Measurements from ENCODE around the gene PCED1B. TPM values are rescaled to one million over a fixed set of nuclear protein-coding genes. Genes with fewer than 3 reads are reported as not detected.

Gene PCED1B
- polyA plus RNA-seq, 1 donor (not counting 4 experiments of a cell fraction or from before 2014, with no cell fraction given): 3.2 TPM

DNA sequence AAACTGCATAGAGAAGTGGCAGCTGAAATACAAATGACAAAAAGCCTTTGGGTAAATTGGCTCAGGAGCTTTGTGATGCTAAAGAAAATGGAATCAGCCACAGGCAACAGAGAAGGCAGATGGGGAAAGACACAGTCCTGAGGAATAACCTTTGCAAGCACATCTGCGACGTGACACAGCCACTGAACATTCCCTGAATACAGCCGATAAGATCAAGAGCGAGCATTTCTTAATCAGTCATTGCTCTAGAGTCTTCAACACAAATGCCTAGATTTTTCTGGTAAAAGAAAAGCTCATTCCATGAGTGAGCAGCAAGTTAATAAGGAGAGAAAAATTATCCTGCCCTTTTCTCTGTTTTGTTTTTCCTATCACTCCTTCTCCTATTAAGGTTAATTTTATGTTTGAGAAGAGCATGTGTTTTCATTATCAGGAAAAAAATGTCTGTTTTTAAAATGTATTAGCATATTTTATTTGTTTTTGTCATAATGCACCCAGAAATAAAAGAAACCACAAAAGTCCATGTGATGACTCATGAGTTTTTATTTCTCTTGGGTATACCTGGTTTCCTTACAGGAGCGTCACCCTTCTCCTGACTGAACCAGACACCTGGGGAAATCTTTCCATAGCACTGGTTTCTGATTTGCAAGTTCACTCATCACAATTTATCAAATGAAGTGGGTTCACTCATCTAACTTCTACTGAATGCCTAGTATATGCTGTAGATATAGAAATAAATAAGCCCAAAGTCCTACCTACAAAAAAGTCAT is 45.4 kb upstream of the PCED1B start:
- Histone ChIP-seq H3K27me3 (ENCODE audit: control insufficient read depth, extremely low read depth, insufficient read depth, low read length) (no peaks in the 10 kb centered on the region), H3K4me1 (ENCODE audit: control insufficient read depth, extremely low read depth, insufficient read depth, low read length) (peaks cover 22% of the 10 kb centered on the region), H3K27ac (ENCODE audit: control insufficient read depth, insufficient read depth, low read length) (peak overlapping the region; percentile 57), H3K9me3 (ENCODE audit: control insufficient read depth, low read depth, low read length) (no peaks in the 10 kb centered on the region), H3K9ac (ENCODE audit: control insufficient read depth, extremely low read depth, insufficient read depth, low read length) (peak overlapping the region; percentile 6), H3K4me3 (ENCODE audit: control insufficient read depth in 2 of 3, extremely low read depth in 1 of 3, insufficient read depth in 2 of 3, low read depth in 1 of 3, low read length in 3 of 3) (no peak overlapping the region), H3K36me3 (ENCODE audit: control insufficient read depth in 2 of 2, extremely low read depth in 1 of 2, insufficient read depth in 2 of 2, low read length in 2 of 2) (no peaks in the 10 kb centered on the region), H3K9me1 (ENCODE audit: control insufficient read depth, extremely low read depth, insufficient read depth, low read length) (no peaks in the 10 kb centered on the region), H3K79me2 (ENCODE audit: control insufficient read depth, insufficient read depth, low read length) (no peaks in the 10 kb centered on the region), H2AFZ (ENCODE audit: control insufficient read depth, low read length) (peak overlapping the region; percentile 15), H3K4me2 (ENCODE audit: control insufficient read depth, extremely low read depth, insufficient read depth, low read depth, low read length) (peak overlapping the region; percentile 42), H4K20me1 (ENCODE audit: control insufficient read depth, extremely low read depth, insufficient read depth, low read length) (no peaks in the 10 kb centered on the region)
- dilution Hi-C loops (cut with MboI; ENCODE audit: extremely low pct_ligation_motif_present, low sequenced_read_pairs): no loop called here
- FAIRE-seq (peak; percentile 68), DNase-seq (ENCODE audit: low read depth, low spot score) (no peak)
- TF ChIP-seq, protein P1, sequence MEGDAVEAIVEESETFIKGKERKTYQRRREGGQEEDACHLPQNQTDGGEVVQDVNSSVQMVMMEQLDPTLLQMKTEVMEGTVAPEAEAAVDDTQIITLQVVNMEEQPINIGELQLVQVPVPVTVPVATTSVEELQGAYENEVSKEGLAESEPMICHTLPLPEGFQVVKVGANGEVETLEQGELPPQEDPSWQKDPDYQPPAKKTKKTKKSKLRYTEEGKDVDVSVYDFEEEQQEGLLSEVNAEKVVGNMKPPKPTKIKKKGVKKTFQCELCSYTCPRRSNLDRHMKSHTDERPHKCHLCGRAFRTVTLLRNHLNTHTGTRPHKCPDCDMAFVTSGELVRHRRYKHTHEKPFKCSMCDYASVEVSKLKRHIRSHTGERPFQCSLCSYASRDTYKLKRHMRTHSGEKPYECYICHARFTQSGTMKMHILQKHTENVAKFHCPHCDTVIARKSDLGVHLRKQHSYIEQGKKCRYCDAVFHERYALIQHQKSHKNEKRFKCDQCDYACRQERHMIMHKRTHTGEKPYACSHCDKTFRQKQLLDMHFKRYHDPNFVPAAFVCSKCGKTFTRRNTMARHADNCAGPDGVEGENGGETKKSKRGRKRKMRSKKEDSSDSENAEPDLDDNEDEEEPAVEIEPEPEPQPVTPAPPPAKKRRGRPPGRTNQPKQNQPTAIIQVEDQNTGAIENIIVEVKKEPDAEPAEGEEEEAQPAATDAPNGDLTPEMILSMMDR (optimal IDR thresholded peaks at IDR 0.05 in 1 of 3, IDR thresholded peaks at IDR 0.05 in 1 of 3, conservative IDR thresholded peaks at IDR 0.05 in 1 of 3; ENCODE audit: extremely low read depth in 1 of 3, insufficient read depth in 2 of 3, low read length in 3 of 3): no peak
- no peak for TF ChIP-seq EZH2 (IDR thresholded peaks at IDR 0.05; ENCODE audit: low read length)

DNA sequence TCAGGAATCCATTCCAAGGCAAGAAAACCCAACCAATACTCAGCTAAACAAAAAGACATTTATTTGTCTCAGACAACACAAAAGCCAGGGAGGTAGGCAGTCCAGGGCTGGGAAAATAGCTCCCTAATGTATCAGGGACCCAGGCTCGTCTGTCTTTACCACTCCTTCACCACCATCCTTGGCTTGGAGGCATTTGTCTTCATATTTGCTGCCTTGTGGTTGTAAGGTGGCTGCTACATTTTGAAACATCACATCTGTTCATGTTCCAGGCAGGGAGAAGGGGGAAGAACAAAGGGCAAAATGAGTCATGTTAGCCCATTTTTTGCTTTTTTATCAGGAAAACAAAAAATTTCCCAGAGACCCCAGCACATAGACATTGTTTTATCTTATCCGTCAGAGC is 44.8 kb upstream of the PCED1B start:
- Histone ChIP-seq H2AFZ (ENCODE audit: control insufficient read depth, low read length) (no peak overlapping the region), H4K20me1 (ENCODE audit: control insufficient read depth, extremely low read depth, insufficient read depth, low read length) (no peaks in the 10 kb centered on the region), H3K36me3 (ENCODE audit: control insufficient read depth in 2 of 2, extremely low read depth in 1 of 2, insufficient read depth in 2 of 2, low read length in 2 of 2) (no peaks in the 10 kb centered on the region), H3K79me2 (ENCODE audit: control insufficient read depth, insufficient read depth, low read length) (no peaks in the 10 kb centered on the region), H3K4me1 (ENCODE audit: control insufficient read depth, extremely low read depth, insufficient read depth, low read length) (peaks cover 22% of the 10 kb centered on the region), H3K27ac (ENCODE audit: control insufficient read depth, insufficient read depth, low read length) (peak overlapping the region; percentile 36), H3K9ac (ENCODE audit: control insufficient read depth, extremely low read depth, insufficient read depth, low read length) (no peak overlapping the region), H3K9me1 (ENCODE audit: control insufficient read depth, extremely low read depth, insufficient read depth, low read length) (no peaks in the 10 kb centered on the region), H3K4me2 (ENCODE audit: control insufficient read depth, extremely low read depth, insufficient read depth, low read depth, low read length) (peak overlapping the region; percentile 25), H3K9me3 (ENCODE audit: control insufficient read depth, low read depth, low read length) (no peaks in the 10 kb centered on the region), H3K4me3 (ENCODE audit: control insufficient read depth in 2 of 3, extremely low read depth in 1 of 3, insufficient read depth in 2 of 3, low read depth in 1 of 3, low read length in 3 of 3) (no peak overlapping the region), H3K27me3 (ENCODE audit: control insufficient read depth, extremely low read depth, insufficient read depth, low read length) (no peaks in the 10 kb centered on the region)
- dilution Hi-C loops (cut with MboI; ENCODE audit: extremely low pct_ligation_motif_present, low sequenced_read_pairs): no loop called here
- DNase-seq (ENCODE audit: low read depth, low spot score) (no peak), FAIRE-seq (peak; percentile 5)
- no peak for TF ChIP-seq EZH2 (IDR thresholded peaks at IDR 0.05; ENCODE audit: low read length)
- TF ChIP-seq, protein P1 (optimal IDR thresholded peaks at IDR 0.05 in 1 of 3, IDR thresholded peaks at IDR 0.05 in 1 of 3, conservative IDR thresholded peaks at IDR 0.05 in 1 of 3; ENCODE audit: extremely low read depth in 1 of 3, insufficient read depth in 2 of 3, low read length in 3 of 3): no peak

Measured in keratinocyte (primary cell).